Measurements from ENCODE around the gene SP8.
A peak's percentile ranks its signal among the peaks of the same experiment; 100 is the strongest.
"Not testable (repeated sequence)": the region's sequence is repeated elsewhere in the genome, so short reads cannot be mapped to it uniquely, and the experiment has no call there.

SP8 gene

GRCh38 chr7:20786779-20787659, at the start of gene SP8:
SP8 (minus strand) TSS chr7:20786886; CDS start chr7:20786798, 88 bp downstream.
- Histone ChIP-seq H3K9me3 (ENCODE audit: low read depth, low read length) (no peaks in the 10 kb centered on the region), H3K4me3 (peak within 1 kb of the TSS; percentile 75), H3K36me3 (ENCODE audit: insufficient read depth, low read length) (no peaks in the 10 kb centered on the region), H3K27ac (no peak within 1 kb of the TSS), H3K9ac (ENCODE audit: insufficient read length) (no peak within 1 kb of the TSS)
- TF ChIP-seq FOXP2 (optimal IDR thresholded peaks at IDR 0.05; ENCODE audit: control extremely low read depth, extremely low read length, insufficient read depth) (no peak), POLR2AphosphoS5 (IDR thresholded peaks at IDR 0.05; ENCODE audit: borderline replicate concordance, low read depth, low read length) (no peak), EZH2 (IDR thresholded peaks at IDR 0.05) (peak; percentile 72)
- no peak for DNase-seq (ENCODE audit: low read depth, low spot score)

- not testable (repeated sequence) for H3K27ac ChIP-seq; H3K9me3 ChIP-seq (ENCODE audit: low read depth, low read length); H3K36me3 ChIP-seq (ENCODE audit: insufficient read depth, low read length); H3K4me3 ChIP-seq; DNase-seq (ENCODE audit: low read depth, low spot score); H3K9ac ChIP-seq (ENCODE audit: insufficient read length)
Observed at GRCh38 chr7:20836424-20836823, 49.7 kb upstream of the SP8 start.

DNA sequence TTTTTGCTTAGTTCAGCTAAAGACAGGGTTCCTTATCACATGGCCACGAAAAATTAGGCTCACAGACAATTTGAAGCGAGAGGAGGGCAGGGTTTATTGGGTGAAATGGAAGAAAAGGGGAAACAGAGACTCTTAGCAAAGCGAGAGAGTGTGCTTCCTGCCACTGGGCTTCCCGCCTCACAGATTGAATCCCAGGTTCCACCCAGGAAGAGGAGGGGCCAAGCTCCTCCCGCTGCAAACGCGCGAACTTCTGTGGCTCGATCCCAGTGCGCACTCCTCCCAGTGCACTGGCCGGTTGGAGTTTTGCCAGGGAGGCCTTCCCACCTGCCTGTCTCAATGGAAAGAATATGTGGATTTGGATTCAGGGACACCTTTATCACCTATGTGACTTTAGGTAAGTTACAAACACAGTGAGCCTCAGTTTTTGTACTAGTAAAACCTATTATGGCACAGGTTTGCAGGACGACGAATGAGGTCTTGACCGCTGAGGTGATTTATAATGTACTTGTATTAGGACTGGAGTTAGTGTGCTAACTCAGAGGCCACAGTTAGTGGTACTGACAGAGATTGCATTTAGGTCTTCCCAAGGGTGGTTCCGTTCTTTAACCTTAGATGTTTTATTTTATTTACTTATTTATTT, 48.5 kb upstream of the SP8 start:
- DNase-seq (ENCODE audit: low read depth, low spot score), result no peak

DNA sequence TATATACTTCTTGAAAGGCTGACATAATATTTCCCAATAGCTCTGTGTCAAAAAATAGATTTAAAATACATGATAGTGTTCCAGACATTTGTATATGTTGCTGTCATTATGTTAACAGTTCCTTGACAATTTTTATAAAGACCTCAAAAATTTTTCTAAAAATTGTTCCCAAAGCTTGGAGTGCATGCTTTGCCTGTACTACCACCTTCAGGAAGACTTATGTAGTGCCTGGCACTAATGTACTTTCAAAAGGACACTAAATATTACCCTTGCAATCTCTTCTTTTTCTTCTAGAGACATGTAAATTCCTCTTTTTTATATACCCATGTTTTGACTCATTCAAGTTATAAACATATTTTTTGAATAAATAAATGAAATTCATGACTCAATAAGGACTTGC, 48.0 kb upstream of the SP8 start:
- TF ChIP-seq FOXP2 (optimal IDR thresholded peaks at IDR 0.05; ENCODE audit: control extremely low read depth, extremely low read length, insufficient read depth), result no peak
- no peak for TF ChIP-seq EZH2 (IDR thresholded peaks at IDR 0.05)
- TF ChIP-seq POLR2AphosphoS5 (IDR thresholded peaks at IDR 0.05; ENCODE audit: borderline replicate concordance, low read depth, low read length), result no peak
- no peak for DNase-seq (ENCODE audit: low read depth, low spot score)
- Histone ChIP-seq H3K9ac (ENCODE audit: insufficient read length) (no peak overlapping the region), H3K27ac (no peak overlapping the region), H3K36me3 (ENCODE audit: insufficient read depth, low read length) (no peaks in the 10 kb centered on the region), H3K9me3 (ENCODE audit: low read depth, low read length) (no peaks in the 10 kb centered on the region; the same call in 1 of the 2 replicates), H3K4me3 (no peak overlapping the region)

More for the DNA sequence above, 48.5 kb upstream of the SP8 start:
- H3K4me3 ChIP-seq, result no peak overlapping the region
- no peak overlapping the region for H3K9ac ChIP-seq (ENCODE audit: insufficient read length)
- no peaks in the 10 kb centered on the region; the same call in 1 of the 2 replicates for H3K9me3 ChIP-seq (ENCODE audit: low read depth, low read length)
- TF ChIP-seq EZH2 (IDR thresholded peaks at IDR 0.05), result no peak
- no peak for TF ChIP-seq FOXP2 (optimal IDR thresholded peaks at IDR 0.05; ENCODE audit: control extremely low read depth, extremely low read length, insufficient read depth)
- TF ChIP-seq POLR2AphosphoS5 (IDR thresholded peaks at IDR 0.05; ENCODE audit: borderline replicate concordance, low read depth, low read length), result no peak
- H3K27ac ChIP-seq, result no peak overlapping the region
- no peaks in the 10 kb centered on the region for H3K36me3 ChIP-seq (ENCODE audit: insufficient read depth, low read length)

DNA sequence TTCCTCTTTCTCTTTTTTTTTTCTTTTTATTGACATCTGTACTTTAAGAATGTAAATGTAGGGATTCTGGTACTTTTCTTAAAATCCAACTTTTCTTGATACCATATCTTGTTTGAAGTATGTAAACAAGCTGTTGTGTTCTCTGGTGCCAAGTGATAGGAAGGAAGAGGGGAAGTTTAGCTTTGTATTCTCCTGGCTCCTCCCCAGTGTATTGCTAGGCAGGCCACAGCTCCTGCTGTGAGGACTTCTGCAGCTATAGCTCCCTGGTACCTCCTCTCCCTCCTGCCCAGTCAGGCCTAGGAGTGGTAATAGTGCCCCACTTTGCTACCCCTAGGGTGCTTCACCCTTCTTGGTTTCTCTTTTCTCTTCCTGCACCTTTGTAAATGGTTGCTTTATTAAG, 45.3 kb upstream of the SP8 start:
- no peak for DNase-seq (ENCODE audit: low read depth, low spot score)
- TF ChIP-seq POLR2AphosphoS5 (IDR thresholded peaks at IDR 0.05; ENCODE audit: borderline replicate concordance, low read depth, low read length) (no peak), FOXP2 (optimal IDR thresholded peaks at IDR 0.05; ENCODE audit: control extremely low read depth, extremely low read length, insufficient read depth) (no peak), EZH2 (IDR thresholded peaks at IDR 0.05) (no peak)
- Histone ChIP-seq H3K36me3 (ENCODE audit: insufficient read depth, low read length) (no peaks in the 10 kb centered on the region), H3K4me3 (no peak overlapping the region), H3K9ac (ENCODE audit: insufficient read length) (no peak overlapping the region), H3K27ac (no peak overlapping the region), H3K9me3 (ENCODE audit: low read depth, low read length) (no peaks in the 10 kb centered on the region; the same call in 1 of the 2 replicates)

DNA sequence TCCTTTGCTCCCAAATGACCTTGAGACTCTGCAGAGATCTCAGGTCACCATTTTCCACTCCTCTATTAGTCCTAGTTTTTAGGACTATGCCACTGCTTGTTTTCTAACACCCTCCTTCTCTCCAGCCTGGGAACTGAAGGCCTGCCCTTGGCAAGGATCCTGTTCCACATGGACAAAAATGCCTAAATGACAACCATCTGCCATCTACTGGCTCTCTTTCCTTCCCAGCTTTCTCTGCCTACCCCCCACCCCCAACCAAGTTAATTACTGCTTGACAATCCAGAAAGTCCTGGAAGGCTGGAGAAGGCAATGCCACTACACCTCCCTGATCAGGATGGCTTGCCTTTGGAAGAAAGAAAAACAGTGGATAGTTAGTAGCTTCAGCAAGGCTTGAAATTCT, 44.8 kb upstream of the SP8 start:
- Histone ChIP-seq H3K27ac (no peak overlapping the region), H3K36me3 (ENCODE audit: insufficient read depth, low read length) (no peaks in the 10 kb centered on the region), H3K4me3 (no peak overlapping the region), H3K9ac (ENCODE audit: insufficient read length) (no peak overlapping the region), H3K9me3 (ENCODE audit: low read depth, low read length) (no peaks in the 10 kb centered on the region; the same call in 1 of the 2 replicates)
- no peak for DNase-seq (ENCODE audit: low read depth, low spot score)
- no peak for TF ChIP-seq EZH2 (IDR thresholded peaks at IDR 0.05)

- H3K9me3 ChIP-seq (ENCODE audit: low read depth, low read length), result no peaks in the 10 kb centered on the region
- no peak overlapping the region for H3K27ac ChIP-seq
- no peak overlapping the region for H3K9ac ChIP-seq (ENCODE audit: insufficient read length)
- H3K4me3 ChIP-seq, result no peak overlapping the region
- DNase-seq (ENCODE audit: low read depth, low spot score), result no peak
- no peak for TF ChIP-seq POLR2AphosphoS5 (IDR thresholded peaks at IDR 0.05; ENCODE audit: borderline replicate concordance, low read depth, low read length)
- TF ChIP-seq FOXP2 (optimal IDR thresholded peaks at IDR 0.05; ENCODE audit: control extremely low read depth, extremely low read length, insufficient read depth), result no peak
- TF ChIP-seq EZH2 (IDR thresholded peaks at IDR 0.05), result no peak
- no peaks in the 10 kb centered on the region for H3K36me3 ChIP-seq (ENCODE audit: insufficient read depth, low read length)
Observed at GRCh38 chr7:20828947-20829346, 42.3 kb upstream of the SP8 start.

DNA sequence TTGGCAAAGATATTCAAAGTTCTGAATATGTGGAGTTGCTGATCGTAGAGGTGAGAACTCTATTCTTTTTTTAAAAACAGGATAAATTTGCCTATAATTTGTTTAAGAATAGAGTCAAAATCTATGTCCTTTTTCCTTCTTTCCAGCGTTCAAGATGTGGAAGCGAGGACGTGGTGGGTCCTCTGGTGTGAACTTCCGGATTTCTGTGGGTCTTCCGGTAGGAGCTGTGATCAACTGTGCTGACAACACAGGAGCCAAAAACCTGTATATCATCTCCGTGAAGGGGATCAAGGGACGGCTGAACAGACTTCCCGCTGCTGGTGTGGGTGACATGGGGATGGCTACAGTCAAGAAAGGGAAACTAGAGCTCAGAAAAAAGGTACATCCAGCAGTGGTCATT, 40.5 kb upstream of the SP8 start:
- no peak for DNase-seq (ENCODE audit: low read depth, low spot score)
- H3K27ac ChIP-seq, result no peak overlapping the region
- no peak overlapping the region for H3K9ac ChIP-seq (ENCODE audit: insufficient read length)
- no peaks in the 10 kb centered on the region for H3K9me3 ChIP-seq (ENCODE audit: low read depth, low read length)
- no peak overlapping the region for H3K4me3 ChIP-seq
- no peaks in the 10 kb centered on the region for H3K36me3 ChIP-seq (ENCODE audit: insufficient read depth, low read length)
- no peak for TF ChIP-seq POLR2AphosphoS5 (IDR thresholded peaks at IDR 0.05; ENCODE audit: borderline replicate concordance, low read depth, low read length)

DNA sequence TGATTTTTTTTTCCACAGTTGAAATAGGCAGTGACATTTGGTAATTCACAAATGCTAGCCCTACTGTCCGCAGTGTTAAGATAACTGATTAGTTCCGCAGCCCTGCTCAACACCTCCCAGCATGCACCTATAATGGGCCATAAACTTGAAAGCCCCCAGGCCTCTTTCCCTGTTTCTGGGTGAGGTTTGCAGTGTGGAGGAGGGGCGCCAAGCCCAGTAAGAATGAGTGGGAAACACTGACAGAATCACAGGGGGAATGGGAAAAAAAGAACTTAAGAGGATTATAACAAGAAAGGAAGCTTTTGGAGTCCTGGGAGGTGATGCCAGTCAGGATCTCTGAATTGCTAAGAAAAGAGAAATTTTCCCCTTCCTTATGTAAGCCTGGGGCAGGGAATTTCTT, 39.6 kb upstream of the SP8 start:
- Histone ChIP-seq H3K9ac (ENCODE audit: insufficient read length) (no peak overlapping the region), H3K4me3 (no peak overlapping the region), H3K9me3 (ENCODE audit: low read depth, low read length) (no peaks in the 10 kb centered on the region), H3K36me3 (ENCODE audit: insufficient read depth, low read length) (no peaks in the 10 kb centered on the region), H3K27ac (no peak overlapping the region)
- no peak for DNase-seq (ENCODE audit: low read depth, low spot score)
- TF ChIP-seq EZH2 (IDR thresholded peaks at IDR 0.05) (no peak), FOXP2 (optimal IDR thresholded peaks at IDR 0.05; ENCODE audit: control extremely low read depth, extremely low read length, insufficient read depth) (no peak), POLR2AphosphoS5 (IDR thresholded peaks at IDR 0.05; ENCODE audit: borderline replicate concordance, low read depth, low read length) (no peak)
